NOMO-1 treated with dmso at 0.1 percent for 144 hours (cell line): ENCODE data around the gene MED13L.
"Not testable (repeated sequence)": the region's sequence is repeated elsewhere in the genome, so short reads cannot be mapped to it uniquely, and the experiment has no call there.

Source experiments
- DNase-seq: peaks from one replicate; lab custom pipeline; 2025; ENCODE audit not compliant: unreplicated experiment; lab: John Stamatoyannopoulos, UW

Gene MED13L

DNA sequence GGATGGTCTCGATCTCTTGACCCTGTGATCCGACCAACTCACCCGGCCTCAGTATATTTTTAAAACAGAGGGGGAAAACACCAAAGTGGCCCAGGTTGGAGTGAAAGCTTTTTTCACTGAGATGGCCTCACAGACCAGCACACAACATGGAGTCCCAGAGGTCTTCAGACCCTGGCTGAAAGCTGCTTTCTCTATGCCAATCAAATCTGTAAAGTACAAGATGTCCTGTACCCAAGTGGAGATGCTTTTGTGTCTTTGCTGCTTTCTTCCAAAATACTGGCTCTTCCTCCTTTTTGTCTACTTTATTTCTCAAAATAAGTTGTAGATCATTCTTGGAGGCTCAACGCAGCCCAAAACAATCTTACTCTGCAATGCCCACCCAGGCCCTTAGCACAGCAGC lies 214.8 kb downstream of the MED13L start:
- no peak for DNase-seq

DNA sequence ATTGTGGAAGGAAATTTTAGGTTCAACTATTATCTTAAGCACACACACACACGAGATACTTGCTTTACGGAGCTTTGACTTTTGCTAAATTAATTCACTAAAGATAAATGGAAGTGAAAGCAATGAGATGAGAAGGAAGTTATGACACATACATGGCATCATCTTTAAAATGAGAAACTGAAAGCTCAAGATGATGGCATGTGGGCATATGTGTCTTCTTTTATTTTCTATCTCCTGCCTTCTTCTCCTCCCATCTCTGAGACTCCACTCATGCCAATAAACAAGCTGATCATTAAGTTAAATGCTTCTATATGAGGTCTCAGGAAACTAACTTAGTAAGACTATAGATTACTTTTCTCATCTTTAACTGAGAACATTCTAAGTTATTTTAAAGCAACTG lies 216.7 kb downstream of the MED13L start:
- peak; percentile 38 for DNase-seq

DNA sequence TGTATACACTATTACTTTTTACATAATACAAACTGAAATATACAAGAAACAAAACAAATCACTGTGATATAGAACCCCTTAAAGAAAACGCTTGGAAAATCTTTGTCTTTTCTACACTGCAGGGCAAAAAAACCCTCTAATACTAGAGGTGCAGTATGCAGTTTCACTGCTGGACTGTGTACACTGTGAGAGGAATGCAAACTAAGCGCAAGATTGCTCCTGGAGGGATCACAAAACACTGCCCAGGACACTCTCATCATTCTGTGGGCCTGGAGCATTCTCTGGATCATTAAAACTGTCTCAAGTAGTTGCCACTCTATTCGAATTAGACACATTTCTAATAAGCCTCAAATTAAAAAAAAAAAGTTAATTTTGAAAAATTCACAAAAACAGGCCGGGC lies 217.6 kb downstream of the MED13L start:
- DNase-seq, result no peak

GRCh38 chr12:116058574-116058973 lies 218.9 kb downstream of the MED13L start:
- DNase-seq, result no peak

DNA sequence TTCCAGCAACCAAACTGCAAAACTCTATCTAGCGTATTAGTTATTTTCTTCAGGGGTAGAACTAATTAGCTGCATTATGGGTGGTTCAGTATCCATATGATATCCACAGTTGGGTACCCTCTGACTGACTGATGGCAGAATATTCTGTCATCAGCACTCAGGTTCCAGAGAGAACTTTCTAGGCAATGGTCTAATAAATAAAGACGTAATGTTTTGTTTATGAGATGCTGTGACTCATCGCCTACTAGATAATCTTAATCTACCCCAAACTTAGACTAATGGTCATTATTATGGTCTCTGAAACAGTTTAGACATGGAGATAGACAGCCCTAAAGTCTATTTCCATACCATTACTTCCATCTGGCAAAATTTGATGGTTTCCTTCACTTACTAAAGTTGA lies 220.1 kb downstream of the MED13L start:
- DNase-seq, result no peak

DNA sequence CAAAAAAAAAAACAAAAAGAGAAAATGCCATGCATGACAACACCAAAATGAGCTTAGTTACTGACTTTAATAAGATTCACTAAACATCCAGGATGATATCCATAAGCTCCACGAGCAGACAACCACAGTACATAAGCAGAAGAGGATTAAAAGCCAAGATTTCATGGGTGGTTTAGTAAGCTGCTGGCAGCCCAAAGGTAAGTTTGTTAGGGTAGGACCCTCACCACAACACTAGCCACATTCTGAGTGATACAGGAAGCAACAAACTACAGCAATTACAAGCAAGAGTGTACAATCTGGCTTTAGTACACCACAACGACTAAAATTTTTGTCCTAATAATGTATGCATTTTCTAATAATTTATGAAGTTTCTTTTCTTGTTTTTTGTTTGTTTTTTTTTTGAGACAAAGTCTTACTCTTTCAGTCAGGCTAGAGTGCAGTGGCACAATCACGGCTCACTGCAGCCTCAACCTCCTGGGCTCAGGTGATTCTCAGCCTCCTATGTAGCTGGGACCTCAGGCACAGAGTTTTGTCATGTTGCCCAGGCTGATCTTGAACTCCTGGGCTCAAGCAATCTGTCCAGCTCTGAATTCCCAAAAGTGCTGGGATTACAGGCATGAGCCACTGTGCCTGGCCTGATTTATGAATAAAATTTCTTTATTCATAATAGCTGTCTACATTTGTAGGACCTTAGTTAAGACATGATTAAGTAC lies 221.4 kb downstream of the MED13L start:
- DNase-seq, result no peak

- DNase-seq, result no peak
Observed at GRCh38 chr12:116054280-116054679, 223.2 kb downstream of the MED13L start.

- no peak for DNase-seq
Observed at GRCh38 chr12:116053479-116054200, 223.9 kb downstream of the MED13L start.

- DNase-seq, result no peak
Observed at GRCh38 chr12:116050275-116050674, 227.2 kb downstream of the MED13L start.

DNA sequence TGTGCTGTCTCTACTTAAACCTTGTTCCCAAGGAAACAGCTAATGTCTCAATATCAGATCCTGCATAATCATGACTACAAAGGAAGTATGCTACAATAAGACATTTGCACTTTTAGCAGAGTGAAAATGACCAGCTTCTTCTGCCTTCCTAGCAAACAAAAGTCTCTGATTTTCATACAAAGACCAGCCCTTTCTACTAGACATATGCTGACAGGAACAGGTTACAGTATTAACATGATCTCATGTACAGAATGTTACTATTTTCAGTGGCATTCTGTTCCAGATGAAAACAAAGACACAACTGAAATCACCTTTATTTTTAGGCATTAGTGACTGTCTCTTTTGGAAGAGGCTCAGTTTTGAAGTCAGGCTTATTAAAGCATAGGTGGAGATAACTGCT lies 228.6 kb downstream of the MED13L start:
- DNase-seq, result no peak

- no peak for DNase-seq
Observed at GRCh38 chr12:116046039-116046438, 231.5 kb downstream of the MED13L start.

DNA sequence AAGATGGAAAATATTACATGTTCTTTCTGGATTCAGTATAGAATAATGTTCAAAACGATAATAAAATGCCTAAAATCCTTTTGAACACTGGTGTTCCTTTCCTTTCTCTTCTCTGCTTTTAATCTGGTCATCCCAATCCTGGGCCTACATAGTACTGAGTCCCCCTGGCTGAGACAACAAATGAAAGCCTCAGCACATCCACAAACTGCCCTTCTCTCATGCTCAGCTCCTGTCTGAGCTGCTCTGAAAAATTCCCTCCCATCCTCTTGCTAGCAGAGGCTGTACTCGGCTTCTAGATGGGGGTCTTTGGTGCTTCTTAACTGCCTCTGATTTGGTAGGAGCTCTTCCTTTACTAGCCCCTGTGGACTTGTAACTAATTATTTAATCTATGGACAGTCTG lies 232.3 kb downstream of the MED13L start:
- DNase-seq, result no peak

- no peak for DNase-seq
Observed at GRCh38 chr12:116043659-116044535, 233.6 kb downstream of the MED13L start.

DNA sequence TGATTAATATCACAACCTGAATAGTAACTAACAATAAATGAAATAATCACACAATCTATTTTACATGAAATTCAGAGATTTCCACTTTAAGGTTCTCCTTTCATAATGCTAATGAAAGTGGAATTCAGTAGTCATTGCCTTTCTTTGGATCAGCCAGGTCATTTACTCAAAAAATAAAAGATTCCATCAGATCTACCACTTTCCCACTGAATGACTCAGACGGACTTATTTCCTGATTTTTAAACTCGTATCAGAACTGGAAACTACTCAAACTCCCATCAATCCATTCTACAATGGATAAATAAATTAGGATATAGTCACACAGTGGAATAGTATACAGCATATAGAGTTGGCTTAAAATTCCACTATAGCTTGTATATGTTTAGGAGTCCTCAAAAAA lies 237.1 kb downstream of the MED13L start:
- no peak for DNase-seq

DNA sequence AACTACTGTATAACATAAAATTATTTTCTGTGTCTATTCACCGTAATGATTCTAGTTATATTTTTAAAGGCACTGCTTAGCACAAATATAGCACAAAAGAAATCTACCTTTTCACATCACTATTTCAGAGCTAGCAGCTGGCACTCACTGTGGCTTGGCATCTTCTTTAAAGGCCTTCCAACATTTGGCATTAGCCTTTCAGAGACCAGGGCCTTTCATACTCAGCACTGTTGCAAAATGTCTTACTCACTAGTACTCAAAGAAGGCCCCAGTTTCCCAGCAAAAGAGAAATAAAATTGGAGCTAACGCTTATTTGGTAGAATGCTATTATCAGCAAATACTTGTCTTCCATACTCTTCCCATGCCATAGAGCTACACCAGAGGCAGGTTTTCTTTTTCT lies 238.4 kb downstream of the MED13L start:
- DNase-seq, result no peak

DNA sequence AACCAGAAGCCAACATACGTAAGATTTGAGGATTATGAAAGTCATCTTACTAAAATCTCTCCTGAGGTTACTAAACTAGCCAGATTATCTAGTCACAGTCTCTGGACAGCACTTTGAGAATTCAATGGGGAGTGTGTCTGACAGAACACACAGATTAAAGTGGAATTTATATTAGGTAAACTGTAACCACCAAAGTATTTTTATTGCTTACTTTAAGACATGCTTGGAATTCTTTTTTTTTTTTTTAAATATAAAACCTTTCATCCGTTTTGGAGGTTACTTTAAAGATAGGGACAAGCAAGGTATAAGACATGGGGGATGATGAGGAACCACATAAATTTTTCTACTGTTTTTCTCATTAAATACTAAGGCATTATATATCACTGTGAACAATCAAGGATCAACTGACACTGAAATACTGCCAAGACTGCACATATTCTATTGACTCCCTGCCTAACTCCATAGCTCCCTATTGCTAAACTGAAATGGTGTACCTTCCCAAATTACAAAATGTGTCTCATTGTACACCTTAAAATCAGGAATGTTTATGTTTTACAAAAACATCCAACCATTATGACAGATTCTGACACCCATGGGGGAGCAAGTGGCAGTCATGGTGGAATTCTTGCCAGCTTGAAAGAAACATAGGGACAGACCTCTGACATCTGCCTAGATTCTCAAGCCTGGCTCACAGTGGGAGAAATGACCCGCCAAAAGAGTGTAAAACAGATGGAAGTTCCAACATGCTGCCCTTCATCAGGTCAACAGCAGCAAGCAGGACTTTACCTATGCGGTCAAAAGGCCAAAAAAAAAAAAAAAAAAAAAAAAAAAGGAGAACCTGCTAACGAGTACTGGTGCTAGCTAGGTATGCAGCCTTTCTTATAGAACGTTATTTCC lies 239.3 kb downstream of the MED13L start:
- DNase-seq, result no peak

GRCh38 chr12:116033765-116034164 lies 243.7 kb downstream of the MED13L start:
- DNase-seq, result no peak

- DNase-seq, result not testable (repeated sequence)
Observed at GRCh38 chr12:116031624-116032023, 245.9 kb downstream of the MED13L start.

- no peak for DNase-seq
Observed at GRCh38 chr12:116028619-116029018, 248.9 kb downstream of the MED13L start.

- DNase-seq, result no peak
Observed at GRCh38 chr12:116027551-116027821, 250.0 kb downstream of the MED13L start.
